BJ (cell line): ENCODE measurements around the gene RBMS3. TPM values are rescaled to one million over a fixed set of nuclear protein-coding genes. Genes with fewer than 3 reads are reported as not detected.

Experiments
- CTCF ChIA-PET: fragments of 350-600 bp; formaldehyde crosslinking; extraction: SDS; loops from one replicate; lab custom pipeline; 2021; ENCODE audit warnings: antibody characterized with exemption, inconsistent platforms; lab: Yijun Ruan, JAX
- POLR2A ChIA-PET: fragments of 300-600 bp; sonication (Branson Sonifier 250); formaldehyde crosslinking; extraction: SDS; loops from one replicate; lab custom pipeline; 2021; ENCODE audit warnings: antibody characterized with exemption; lab: Charles Lee
- DNase-seq: peaks from one replicate; pipeline ENCODE4 v3.0.0-alpha.2; 2011; ENCODE audit warnings: low read depth
- H3K27me3 ChIP-seq: 2 replicates; pipeline ENCODE4 v1.6.0; 2011; ENCODE audit warnings: low read length; ENCODE audit not compliant: control insufficient read depth, insufficient read depth
- H3K36me3 ChIP-seq: 2 replicates; pipeline ENCODE4 v1.5.1; 2011; ENCODE audit warnings: low read length; ENCODE audit not compliant: control insufficient read depth, insufficient read depth
- H3K4me3 ChIP-seq: 2 replicates; pipeline ENCODE4 v1.5.1; 2011; ENCODE audit warnings: low read depth, mild to moderate bottlenecking, control low read depth, low read length
- CTCF ChIP-seq: IDR thresholded peaks from 2 replicates; pipeline ENCODE4 v1.5.1; 2011; ENCODE audit warnings: low read depth, mild to moderate bottlenecking, control low read depth, inconsistent platforms, low read length, moderate library complexity; ENCODE audit not compliant: insufficient read depth
- polyA plus RNA-seq: library from polyadenylated mRNA; depleted of rRNA; stranded (reverse); fragments of >200 nt; gene quantifications from 2 replicates; pipeline ENCODE4 v1.2.3, GENCODE V29; 2011

RBMS3 gene
- polyA plus RNA-seq, 1 experiment = 14.5 TPM

GRCh38 chr3:29705906-29706844 is 425.3 kb downstream of the RBMS3 start:
- no peak overlapping the region for H3K4me3 ChIP-seq
- no peaks in the 10 kb centered on the region for H3K27me3 ChIP-seq
- DNase-seq = no peak
- CTCF ChIA-PET = no interaction called here
- no peaks in the 10 kb centered on the region for H3K36me3 ChIP-seq
- TF ChIP-seq CTCF = no peak
- POLR2A ChIA-PET = no interaction called here

- ChIA-PET POLR2A (no interaction called here), CTCF (no interaction called here)
- Histone ChIP-seq H3K36me3 (no peaks in the 10 kb centered on the region), H3K4me3 (no peak overlapping the region), H3K27me3 (no peaks in the 10 kb centered on the region)
- no peak for DNase-seq
- no peak for TF ChIP-seq CTCF
Measured at GRCh38 chr3:29708884-29709283, 428.0 kb downstream of the RBMS3 start.

- no peak for DNase-seq
Measured at GRCh38 chr3:29711255-29711771, 430.4 kb downstream of the RBMS3 start.

GRCh38 chr3:29716213-29716612 is 435.3 kb downstream of the RBMS3 start:
- TF ChIP-seq CTCF = no peak
- H3K4me3 ChIP-seq = no peak overlapping the region
- H3K36me3 ChIP-seq = no peaks in the 10 kb centered on the region
- CTCF ChIA-PET = interaction anchor here (0.6 kb wide), 1 partner anchor 1050 kb away, joined by 5 read pairs; no protein-coding TSS in a partner anchor
- DNase-seq = no peak
- H3K27me3 ChIP-seq = no peaks in the 10 kb centered on the region
- POLR2A ChIA-PET = no interaction called here

More at GRCh38 chr3:29711255-29711771, 430.4 kb downstream of the RBMS3 start:
- POLR2A ChIA-PET = no interaction called here
- no peak for TF ChIP-seq CTCF
- Histone ChIP-seq H3K27me3 (no peaks in the 10 kb centered on the region), H3K4me3 (no peak overlapping the region), H3K36me3 (no peaks in the 10 kb centered on the region)
- CTCF ChIA-PET = no interaction called here

- H3K36me3 ChIP-seq = no peaks in the 10 kb centered on the region
- H3K27me3 ChIP-seq = no peaks in the 10 kb centered on the region
- H3K4me3 ChIP-seq = no peak overlapping the region
- no peak for TF ChIP-seq CTCF
- POLR2A ChIA-PET = no interaction called here
- CTCF ChIA-PET = interaction anchor here (1.7 kb wide), 1 partner anchor 17 kb away, joined by 4 read pairs; no protein-coding TSS in a partner anchor
- DNase-seq = no peak
Measured at GRCh38 chr3:29718661-29719065, 437.8 kb downstream of the RBMS3 start.
